GM13976 (cell line): ENCODE results near the gene SPACA9.
A peak's percentile ranks its signal among the peaks of the same experiment; 100 is the strongest.

Source experiments
- DNase-seq: peaks from one replicate; pipeline ENCODE4 v3.0.0; 2012; ENCODE audit warnings: low spot score
- in situ Hi-C: fragments of 300-500 bp; cut with MboI; formaldehyde crosslinking; loops from one replicate; pipeline ENCODE4 v1.12.0; 2022; ENCODE audit warnings: low sequenced_read_pairs, mixed read lengths, inconsistent platforms; ENCODE audit not compliant: unreplicated experiment
- TF ChIP-seq, protein P1 (sequence below): IDR thresholded peaks from 2 replicates; pipeline ENCODE4 v1.5.1; 2012; ENCODE audit warnings: borderline replicate concordance, mild to moderate bottlenecking; ENCODE audit not compliant: insufficient read depth; ENCODE audit errors: extremely low read depth, missing control alignments, control extremely low read depth

The SPACA9 gene

DNA sequence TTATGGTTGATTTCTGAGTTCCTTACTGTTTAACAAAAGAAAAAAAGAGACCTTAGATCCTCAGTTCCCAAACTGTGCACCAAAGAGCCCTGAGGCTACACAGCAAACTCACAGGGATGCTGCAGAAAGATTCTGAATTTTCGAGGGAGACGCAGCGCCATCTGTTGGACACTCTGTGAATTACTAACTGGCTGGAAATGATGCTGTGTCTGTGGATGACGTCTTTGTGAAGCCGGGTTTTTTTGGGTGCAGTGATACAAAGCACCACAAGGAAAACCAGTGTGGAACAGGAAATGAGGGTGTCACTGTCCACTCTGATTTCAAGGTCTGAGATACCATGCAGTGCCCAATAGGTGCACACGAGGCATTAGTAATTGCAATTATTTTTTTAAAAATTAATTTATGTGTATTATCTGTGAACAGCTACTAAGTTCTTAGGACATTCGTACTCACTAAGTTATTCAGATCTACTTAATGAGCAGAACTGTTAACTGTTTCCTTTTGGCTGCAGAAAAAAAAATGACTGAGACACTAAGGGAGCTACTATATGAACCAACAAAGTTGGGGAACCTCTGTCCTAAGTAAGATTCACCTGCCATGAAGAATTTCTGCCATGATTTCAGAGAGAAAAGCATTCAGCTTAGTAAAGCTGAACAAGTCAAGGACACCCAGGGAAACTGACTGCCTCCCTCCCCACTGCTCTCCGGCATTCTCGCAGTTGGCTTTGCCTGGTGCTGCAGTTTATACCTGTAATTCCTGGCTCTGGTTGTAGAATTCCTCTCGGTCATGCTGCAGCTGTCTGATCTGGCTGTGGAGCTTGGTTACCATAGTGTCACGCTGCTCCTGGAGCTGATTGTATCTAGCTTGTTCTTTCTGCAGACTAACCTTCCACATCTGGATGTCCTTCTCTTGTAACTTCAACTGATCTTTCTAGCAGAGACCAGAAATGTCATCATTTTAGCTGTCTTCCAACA is 23.4 kb downstream of the SPACA9 start:
- in situ Hi-C loops: no loop called here

GRCh38 chr9:132903574-132904492 is 25.1 kb downstream of the SPACA9 start:
- in situ Hi-C loops: no loop called here

More for the DNA sequence above, 23.4 kb downstream of the SPACA9 start:
- TF ChIP-seq, protein P1, sequence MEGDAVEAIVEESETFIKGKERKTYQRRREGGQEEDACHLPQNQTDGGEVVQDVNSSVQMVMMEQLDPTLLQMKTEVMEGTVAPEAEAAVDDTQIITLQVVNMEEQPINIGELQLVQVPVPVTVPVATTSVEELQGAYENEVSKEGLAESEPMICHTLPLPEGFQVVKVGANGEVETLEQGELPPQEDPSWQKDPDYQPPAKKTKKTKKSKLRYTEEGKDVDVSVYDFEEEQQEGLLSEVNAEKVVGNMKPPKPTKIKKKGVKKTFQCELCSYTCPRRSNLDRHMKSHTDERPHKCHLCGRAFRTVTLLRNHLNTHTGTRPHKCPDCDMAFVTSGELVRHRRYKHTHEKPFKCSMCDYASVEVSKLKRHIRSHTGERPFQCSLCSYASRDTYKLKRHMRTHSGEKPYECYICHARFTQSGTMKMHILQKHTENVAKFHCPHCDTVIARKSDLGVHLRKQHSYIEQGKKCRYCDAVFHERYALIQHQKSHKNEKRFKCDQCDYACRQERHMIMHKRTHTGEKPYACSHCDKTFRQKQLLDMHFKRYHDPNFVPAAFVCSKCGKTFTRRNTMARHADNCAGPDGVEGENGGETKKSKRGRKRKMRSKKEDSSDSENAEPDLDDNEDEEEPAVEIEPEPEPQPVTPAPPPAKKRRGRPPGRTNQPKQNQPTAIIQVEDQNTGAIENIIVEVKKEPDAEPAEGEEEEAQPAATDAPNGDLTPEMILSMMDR: peak; percentile 80
- peak; percentile 84 for DNase-seq

DNA sequence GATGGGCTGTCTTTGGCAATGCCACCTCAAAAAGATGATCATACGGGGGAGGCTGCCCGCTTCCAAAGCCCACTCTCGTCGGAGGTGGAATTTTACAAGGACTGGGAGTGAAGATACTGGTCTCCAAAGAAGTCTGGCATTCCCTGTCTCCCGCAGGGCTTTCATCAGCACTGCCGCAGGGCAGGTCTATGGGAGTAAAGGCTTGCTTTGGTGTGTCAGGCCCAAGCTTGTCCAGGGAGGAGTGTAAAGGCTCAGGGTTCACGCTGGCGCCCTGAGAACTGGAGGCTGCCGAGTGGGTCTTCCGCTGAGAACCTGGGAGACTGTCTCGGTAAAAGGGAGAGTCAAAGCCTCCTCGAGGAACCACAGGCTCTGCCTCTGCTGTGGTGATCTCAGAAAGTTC is 27.0 kb downstream of the SPACA9 start:
- no peak for DNase-seq
- TF ChIP-seq, protein P1: no peak
- in situ Hi-C loops: no loop called here

More at GRCh38 chr9:132903574-132904492, 25.1 kb downstream of the SPACA9 start:
- no peak for DNase-seq
- TF ChIP-seq, protein P1: no peak

GRCh38 chr9:132908635-132909034 is 29.9 kb downstream of the SPACA9 start:
- in situ Hi-C loops: no loop called here

DNA sequence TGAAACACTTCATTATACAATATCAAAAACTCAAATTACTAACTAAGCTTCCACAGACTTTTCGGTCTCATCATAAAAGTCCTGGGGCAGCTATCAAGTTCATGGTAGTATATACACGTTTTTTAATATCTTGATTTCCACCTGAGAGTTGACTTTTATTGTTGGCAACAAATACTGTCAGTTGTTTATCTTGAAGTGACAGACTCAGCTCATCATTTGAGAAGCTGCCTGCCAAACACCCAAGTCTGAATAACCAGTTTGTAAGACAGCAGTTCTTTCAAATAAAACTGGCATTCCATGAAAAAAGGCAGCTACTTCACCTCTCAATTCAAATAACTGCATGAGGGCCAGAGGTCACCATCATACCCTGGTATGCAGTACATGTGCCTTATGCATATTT is 30.6 kb downstream of the SPACA9 start:
- TF ChIP-seq, protein P1: no peak

More at GRCh38 chr9:132908635-132909034, 29.9 kb downstream of the SPACA9 start:
- TF ChIP-seq, protein P1: no peak
- DNase-seq: no peak

DNA sequence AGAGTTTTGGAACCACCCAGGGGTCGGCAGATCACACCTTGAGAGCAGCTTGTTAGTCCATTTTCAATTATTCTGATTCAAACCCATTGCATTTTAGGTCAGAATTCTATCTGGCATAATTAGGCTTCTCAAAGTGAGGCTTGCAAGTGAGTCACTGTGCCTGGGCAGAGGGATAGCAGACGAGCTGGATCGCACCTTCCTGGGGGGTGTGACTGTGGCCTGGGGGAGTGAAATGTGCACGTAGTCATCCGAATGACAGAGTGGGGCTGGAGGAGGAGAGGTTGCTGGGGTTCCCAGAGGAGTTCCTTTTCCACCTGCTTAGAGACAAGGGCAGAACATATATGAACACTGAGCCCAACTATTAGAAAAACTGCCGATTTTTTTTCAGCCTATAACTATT is 31.7 kb downstream of the SPACA9 start:
- TF ChIP-seq, protein P1: no peak
- in situ Hi-C loops: no loop called here

More for the DNA sequence above, 30.6 kb downstream of the SPACA9 start:
- in situ Hi-C loops: no loop called here
- DNase-seq: no peak

More for the DNA sequence above, 31.7 kb downstream of the SPACA9 start:
- no peak for DNase-seq
